Bronchial epithelial cell (primary cell): Measurements from ENCODE around the gene FBN2. TPM values are rescaled to one million over a fixed set of nuclear protein-coding genes. Genes with fewer than 3 reads are reported as not detected.
A peak's percentile ranks its signal among the peaks of the same experiment; 100 is the strongest.

Source experiments
- DNase-seq: peaks from one replicate; pipeline ENCODE4 v3.0.0-alpha.2; 2010; ENCODE audit warnings: low read depth
- FAIRE-seq: peaks from 2 replicates; lab custom pipeline; 2011; peaks lifted over from hg19 to GRCh38; lab: Jason Lieb, UNC
- H3K27me3 ChIP-seq: 2 replicates; pipeline ENCODE4 v1.5.1; 2011; ENCODE audit warnings: low read length; ENCODE audit not compliant: control insufficient read depth, insufficient read depth
- H3K36me3 ChIP-seq: 2 replicates; pipeline ENCODE4 v1.5.1; 2011; ENCODE audit warnings: low read length; ENCODE audit not compliant: control insufficient read depth, insufficient read depth
- H3K4me3 ChIP-seq: 2 replicates; pipeline ENCODE4 v1.5.1; 2011; ENCODE audit warnings: mild to moderate bottlenecking, low read depth, low read length, control low read depth
- CTCF ChIP-seq: IDR thresholded peaks from 2 replicates; pipeline ENCODE4 v1.5.1; 2011; ENCODE audit warnings: mild to moderate bottlenecking, moderate library complexity, low read length, control low read depth, inconsistent platforms; ENCODE audit not compliant: insufficient read depth, severe bottlenecking
- total RNA-seq: library from RNA; depleted of rRNA; stranded (reverse); fragments of >200 nt; gene quantifications from 2 replicates; pipeline ENCODE4 v1.2.1, GENCODE V29; 2014

Gene FBN2
- total RNA-seq, 1 donor from 2014 or later, result 49.0 TPM

GRCh38 chr5:128236334-128236733 lies 301.7 kb downstream of the FBN2 start:
- Histone ChIP-seq H3K27me3 (no peaks in the 10 kb centered on the region), H3K36me3 (no peaks in the 10 kb centered on the region), H3K4me3 (no peak overlapping the region)
- FAIRE-seq (no peak), DNase-seq (peak; percentile 17)
- no peak for TF ChIP-seq CTCF

- no peak for FAIRE-seq
- TF ChIP-seq CTCF, result no peak
- Histone ChIP-seq H3K36me3 (no peaks in the 10 kb centered on the region), H3K27me3 (no peaks in the 10 kb centered on the region), H3K4me3 (no peak overlapping the region)
- no peak for DNase-seq
Measured at GRCh38 chr5:128234928-128235641, 303.0 kb downstream of the FBN2 start.

- peaks cover 3% of the 10 kb centered on the region for H3K27me3 ChIP-seq
- no peak for TF ChIP-seq CTCF
- H3K36me3 ChIP-seq, result no peaks in the 10 kb centered on the region
- DNase-seq (no peak), FAIRE-seq (no peak)
- no peak overlapping the region for H3K4me3 ChIP-seq
Measured at GRCh38 chr5:128228521-128228920, 309.5 kb downstream of the FBN2 start.

GRCh38 chr5:128228008-128228407 lies 310.0 kb downstream of the FBN2 start:
- Histone ChIP-seq H3K4me3 (no peak overlapping the region), H3K27me3 (peaks cover 3% of the 10 kb centered on the region), H3K36me3 (no peaks in the 10 kb centered on the region)
- no peak for FAIRE-seq
- DNase-seq, result peak; percentile 85
- TF ChIP-seq CTCF, result no peak

GRCh38 chr5:128225245-128226030 lies 312.6 kb downstream of the FBN2 start:
- Histone ChIP-seq H3K36me3 (no peaks in the 10 kb centered on the region), H3K27me3 (peaks cover 3% of the 10 kb centered on the region), H3K4me3 (no peak overlapping the region)
- TF ChIP-seq CTCF, result no peak
- FAIRE-seq (no peak), DNase-seq (no peak)
